B cell (primary cell): ENCODE results near the gene SLC27A5. TPM values are rescaled to one million over a fixed set of nuclear protein-coding genes. Genes with fewer than 3 reads are reported as not detected.

ENCODE experiments used
- ATAC-seq: fragments of 200-7000 bp; cut with Tn5 transposase; one replicate; pipeline ENCODE4 v1.10.0; 2021; ENCODE audit warnings: low read depth, mild to moderate bottlenecking, moderate number of reproducible peaks, moderate library complexity
- CTCF ChIA-PET: fragments of 350-600 bp; sonication (Branson Sonifier 250); formaldehyde crosslinking; loops from one replicate; lab custom pipeline; 2021; ENCODE audit warnings: antibody characterized with exemption, inconsistent platforms; lab: Charles Lee
- POLR2A ChIA-PET: fragments of 350-600 bp; sonication (Branson Sonifier 250); formaldehyde crosslinking; loops from one replicate; lab custom pipeline; 2021; ENCODE audit warnings: antibody characterized with exemption; lab: Charles Lee
- DNase-seq: peaks from one replicate; pipeline ENCODE4 v3.0.0; 2013
- H2AFZ ChIP-seq: 2 replicates; pipeline ENCODE4 v1.6.1; 2012; ENCODE audit warnings: mild to moderate bottlenecking, low read depth, low read length; ENCODE audit not compliant: insufficient read depth, poor library complexity, severe bottlenecking
- H3K27ac ChIP-seq, 2 donors: 1 replicate in 1 of 2; 2 replicates in 1 of 2; pipeline ENCODE4 v1.5.1; 2012 to 2013; ENCODE audit warnings: low read length in 2 of 2, mild to moderate bottlenecking in 2 of 2, moderate library complexity in 1 of 2
- H3K27me3 ChIP-seq, 4 experiments: fragments of 200-600 bp in 1 of 4; sonication (generic) in 1 of 4; replicated peaks in 1 of 4; 1 replicate in 2 of 4; 2 replicates in 2 of 4; pipeline versions ENCODE4 v1.6.1 to v1.7.0; 2013 to 2016; ENCODE audit warnings: low read length in 3 of 4, mild to moderate bottlenecking in 2 of 4, mixed read lengths in 1 of 4, moderate library complexity in 1 of 4; ENCODE audit not compliant: insufficient read depth in 4 of 4, control insufficient read depth in 3 of 4; ENCODE audit errors: control extremely low read depth in 1 of 4
- H3K36me3 ChIP-seq, 2 experiments: replicated peaks in 1 of 2; 1 replicate in 1 of 2; 2 replicates in 1 of 2; pipeline versions ENCODE4 v1.6.1 to v1.7.1; 2013; ENCODE audit warnings: low read length in 1 of 2; ENCODE audit not compliant: insufficient read depth in 2 of 2, control insufficient read depth in 1 of 2; ENCODE audit errors: control extremely low read depth in 1 of 2, extremely low read depth in 1 of 2
- H3K4me1 ChIP-seq, 2 donors: fragments of 200-600 bp in 1 of 2; sonication (generic) in 1 of 2; 1 replicate in 1 of 2; 2 replicates in 1 of 2; pipeline versions ENCODE4 v1.5.1 to v1.6.1; 2013 to 2017; ENCODE audit warnings: low read length in 2 of 2; ENCODE audit not compliant: control insufficient read depth in 2 of 2, insufficient read depth in 2 of 2
- H3K4me2 ChIP-seq: replicated peaks from 2 replicates; pipeline ENCODE3; 2012; ENCODE audit warnings: mild to moderate bottlenecking, low read depth, low read length; ENCODE audit not compliant: poor library complexity, severe bottlenecking
- H3K4me3 ChIP-seq, 5 experiments: fragments of 200-600 bp in 1 of 5; sonication (generic) in 1 of 5; 1 replicate in 3 of 5; 2 replicates in 2 of 5; pipeline versions ENCODE4 v1.5.1 to v1.7.0; 2011 to 2016; ENCODE audit warnings: low read length in 4 of 5, mild to moderate bottlenecking in 4 of 5, low read depth in 2 of 5, control low read depth in 1 of 5, moderate library complexity in 1 of 5; ENCODE audit not compliant: insufficient read depth in 1 of 5; ENCODE audit errors: control extremely low read depth in 1 of 5, extremely low read depth in 1 of 5
- H3K79me2 ChIP-seq: fragments of 200-600 bp; sonication (generic); one replicate; pipeline ENCODE4 v1.6.0; 2016; ENCODE audit warnings: low read length; ENCODE audit not compliant: control insufficient read depth, insufficient read depth
- H3K9ac ChIP-seq: fragments of 200-600 bp; sonication (generic); 2 replicates; pipeline ENCODE4 v1.6.1; 2017; ENCODE audit warnings: mild to moderate bottlenecking, low read length, moderate library complexity
- H3K9me3 ChIP-seq, 3 donors: one replicate each; pipeline versions ENCODE4 v1.6.1 to v1.7.1; 2013; ENCODE audit warnings: low read length in 2 of 3; ENCODE audit not compliant: control insufficient read depth in 2 of 3, insufficient read depth in 1 of 3; ENCODE audit errors: control extremely low read depth in 1 of 3
- H4K20me1 ChIP-seq: 2 replicates; pipeline ENCODE4 v1.6.0; 2012; ENCODE audit warnings: mild to moderate bottlenecking, low read length; ENCODE audit not compliant: insufficient read depth, control insufficient read depth, poor library complexity, severe bottlenecking
- H3K27ac Mint-ChIP-seq: one replicate; pipeline ENCODE4 v1.8.0; 2021; ENCODE audit warnings: mixed read lengths
- H3K27me3 Mint-ChIP-seq: one replicate; pipeline ENCODE4 v1.8.0; 2021; ENCODE audit warnings: mixed read lengths
- H3K4me1 Mint-ChIP-seq: one replicate; pipeline ENCODE4 v1.8.0; 2021; ENCODE audit warnings: mixed read lengths
- H3K4me3 Mint-ChIP-seq: one replicate; pipeline ENCODE4 v1.8.0; 2021; ENCODE audit warnings: mixed read lengths
- H3K9me3 Mint-ChIP-seq: one replicate; pipeline ENCODE4 v1.8.0; 2022; ENCODE audit warnings: mixed read lengths; ENCODE audit not compliant: insufficient read depth
- EZH2 ChIP-seq: IDR thresholded peaks from 2 replicates; pipeline ENCODE4 v1.6.1; 2012; ENCODE audit warnings: borderline replicate concordance, low read depth, mild to moderate bottlenecking, moderate library complexity, low read length; ENCODE audit not compliant: insufficient read depth, poor library complexity, severe bottlenecking
- WGBS: methylation state at CpG from one replicate; pipeline ENCODE4 v1.1.5; 2013; ENCODE audit warnings: missing lambda C conversion rate; ENCODE audit not compliant: insufficient coverage; 5-methylcytosine and 5-hydroxymethylcytosine counted together
- intact Hi-C: fragments of 100-400 bp; cut with micrococcal nuclease; formaldehyde crosslinking; loops from one replicate; pipeline ENCODE4 v1.10.0; 2022
- polyA plus RNA-seq: library from polyadenylated mRNA; depleted of rRNA; stranded (reverse); fragments of >200 nt; gene quantifications from 2 replicates; pipeline ENCODE4 v1.2.3, GENCODE V29; 2012
- total RNA-seq, 2 donors: library from RNA; stranded (reverse); fragments of 120-200 nt in 1 of 2; gene quantifications; 1 replicate in 1 of 2; 2 replicates in 1 of 2; pipeline versions ENCODE4 v1.2.3 to v1.2.4, GENCODE V29; 2013 to 2022
- TF ChIP-seq, protein P1 (sequence below): fragments of 200-600 bp; IDR thresholded peaks from one replicate; pipeline ENCODE4 v1.8.0; 2022; ENCODE audit warnings: antibody characterized with exemption, mild to moderate bottlenecking

The SLC27A5 gene
- total and polyA plus RNA-seq, 2 donors (not counting 1 experiment from before 2014, with no cell fraction given) = 8.9 to 11.8 TPM

DNA sequence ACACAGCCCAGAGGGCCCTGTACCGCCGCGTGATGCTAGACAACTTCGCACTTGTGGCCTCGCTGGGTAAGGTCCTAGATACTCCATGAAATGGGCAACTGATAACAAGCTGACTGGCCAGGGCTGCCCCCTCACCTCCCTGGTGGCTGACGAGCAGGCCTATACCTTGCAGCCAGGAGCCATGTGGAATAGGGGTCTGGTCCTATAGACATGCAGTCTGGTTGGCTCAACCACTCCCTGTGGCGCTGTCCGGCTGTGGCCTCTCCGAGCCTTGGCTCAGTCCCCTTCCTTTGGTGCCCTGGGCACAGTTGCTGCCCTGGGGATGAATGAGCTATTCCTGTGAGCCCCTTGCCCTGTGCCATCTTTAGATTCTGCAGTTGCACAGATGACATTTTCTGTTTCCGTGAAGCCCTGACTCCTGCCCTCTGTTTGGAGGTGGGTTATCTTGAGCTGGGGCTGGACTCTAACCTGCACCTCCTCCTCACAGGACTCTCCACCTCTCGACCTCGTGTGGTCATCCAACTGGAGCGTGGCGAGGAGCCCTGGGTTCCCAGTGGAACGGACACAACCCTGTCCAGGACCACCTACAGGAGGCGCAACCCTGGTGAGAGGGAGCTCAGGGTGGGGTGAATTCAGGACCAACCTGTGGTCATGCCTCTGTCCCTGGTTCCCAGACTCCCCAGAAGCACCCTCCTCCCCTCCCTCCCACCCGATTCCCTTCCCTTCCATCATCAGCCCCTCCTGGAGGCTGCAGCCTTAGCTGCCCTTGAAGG lies 42.4 kb downstream of the SLC27A5 start:
- Mint-ChIP-seq H3K9me3 (no peaks in the 10 kb centered on the region), H3K27me3 (no peaks in the 10 kb centered on the region), H3K4me3 (peak overlapping the region; percentile 85), H3K27ac (no peak overlapping the region), H3K4me1 (peaks cover 24% of the 10 kb centered on the region)
- peaks cover 0 to 6% (median 0%) of the 10 kb centered on the region in 3 donors for H3K9me3 ChIP-seq
- peaks cover 4 to 14% of the 10 kb centered on the region in 2 experiments for H3K36me3 ChIP-seq
- ChIA-PET CTCF (no interaction called here), POLR2A (interaction anchor here (0.5 kb wide), 1 partner anchor 125 kb away, joined by 6 read pairs; no protein-coding TSS in a partner anchor)
- intact Hi-C loops = no loop called here
- H3K27me3 ChIP-seq = no peaks in the 10 kb centered on the region
- H3K27ac ChIP-seq = no peak overlapping the region
- no peak for ATAC-seq
- H2AFZ ChIP-seq = no peak overlapping the region
- 96% methylated on average over 13 of the region's 17 CpGs for WGBS
- peaks cover 8 to 25% of the 10 kb centered on the region in 2 donors for H3K4me1 ChIP-seq
- H3K4me2 ChIP-seq = no peak overlapping the region
- no peak overlapping the region for H3K9ac ChIP-seq
- no peak for TF ChIP-seq EZH2
- TF ChIP-seq, protein P1, sequence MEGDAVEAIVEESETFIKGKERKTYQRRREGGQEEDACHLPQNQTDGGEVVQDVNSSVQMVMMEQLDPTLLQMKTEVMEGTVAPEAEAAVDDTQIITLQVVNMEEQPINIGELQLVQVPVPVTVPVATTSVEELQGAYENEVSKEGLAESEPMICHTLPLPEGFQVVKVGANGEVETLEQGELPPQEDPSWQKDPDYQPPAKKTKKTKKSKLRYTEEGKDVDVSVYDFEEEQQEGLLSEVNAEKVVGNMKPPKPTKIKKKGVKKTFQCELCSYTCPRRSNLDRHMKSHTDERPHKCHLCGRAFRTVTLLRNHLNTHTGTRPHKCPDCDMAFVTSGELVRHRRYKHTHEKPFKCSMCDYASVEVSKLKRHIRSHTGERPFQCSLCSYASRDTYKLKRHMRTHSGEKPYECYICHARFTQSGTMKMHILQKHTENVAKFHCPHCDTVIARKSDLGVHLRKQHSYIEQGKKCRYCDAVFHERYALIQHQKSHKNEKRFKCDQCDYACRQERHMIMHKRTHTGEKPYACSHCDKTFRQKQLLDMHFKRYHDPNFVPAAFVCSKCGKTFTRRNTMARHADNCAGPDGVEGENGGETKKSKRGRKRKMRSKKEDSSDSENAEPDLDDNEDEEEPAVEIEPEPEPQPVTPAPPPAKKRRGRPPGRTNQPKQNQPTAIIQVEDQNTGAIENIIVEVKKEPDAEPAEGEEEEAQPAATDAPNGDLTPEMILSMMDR = no peak
- peaks cover 4% of the 10 kb centered on the region for H4K20me1 ChIP-seq
- DNase-seq = no peak
- peaks cover 24% of the 10 kb centered on the region for H3K79me2 ChIP-seq
- H3K4me3 ChIP-seq = no peak overlapping the region

DNA sequence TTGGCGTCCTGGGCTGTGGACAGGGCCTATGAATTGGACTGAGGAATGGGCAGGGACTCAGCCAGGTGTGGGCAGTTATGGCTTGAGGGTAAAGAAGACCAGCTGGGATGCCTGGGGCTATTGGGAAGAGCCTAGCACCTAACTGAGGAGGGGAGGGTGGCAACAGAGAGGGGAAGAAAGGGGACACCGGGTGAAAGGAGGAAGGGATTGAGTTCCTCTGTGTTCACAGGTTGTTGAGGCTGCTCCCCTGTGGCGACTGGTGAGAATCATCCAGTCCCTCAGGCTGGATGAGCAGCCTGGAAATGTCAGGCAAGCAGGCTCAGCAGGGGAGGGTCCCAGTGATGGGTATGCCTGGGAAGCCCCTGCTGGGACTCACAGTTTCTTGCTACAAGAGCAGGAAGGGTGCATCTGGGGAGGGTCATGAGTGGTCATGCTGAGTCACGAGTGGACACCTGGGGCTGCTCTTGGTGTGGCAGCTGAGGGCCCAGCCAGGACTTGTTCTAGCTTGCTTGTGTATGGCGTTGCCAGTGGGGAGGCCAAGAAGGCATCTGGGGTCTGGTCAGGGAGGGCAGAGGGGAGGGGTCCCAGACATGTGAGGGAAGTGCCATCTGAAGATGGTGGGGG lies 43.5 kb downstream of the SLC27A5 start:
- Mint-ChIP-seq H3K4me3 (peak overlapping the region; percentile 85), H3K9me3 (no peaks in the 10 kb centered on the region), H3K27me3 (no peaks in the 10 kb centered on the region), H3K4me1 (peaks cover 26% of the 10 kb centered on the region), H3K27ac (peak overlapping the region; percentile 20)
- no peak overlapping the region for H3K27ac ChIP-seq
- peaks cover 0 to 6% (median 0%) of the 10 kb centered on the region in 3 donors for H3K9me3 ChIP-seq
- WGBS = 78% methylated on average over 5 of the region's 5 CpGs
- peaks cover 4 to 14% of the 10 kb centered on the region in 2 experiments for H3K36me3 ChIP-seq
- no peaks in the 10 kb centered on the region for H3K27me3 ChIP-seq
- H2AFZ ChIP-seq = no peak overlapping the region
- peaks cover 8 to 25% of the 10 kb centered on the region in 2 donors for H3K4me1 ChIP-seq
- H3K9ac ChIP-seq = no peak overlapping the region
- no peak for DNase-seq
- ChIA-PET CTCF (no interaction called here), POLR2A (no interaction called here)
- peak overlapping the region; percentile 5 for H3K4me2 ChIP-seq
- ATAC-seq = no peak
- H3K4me3 ChIP-seq = no peak overlapping the region
- H4K20me1 ChIP-seq = peaks cover 4% of the 10 kb centered on the region
- TF ChIP-seq EZH2 = no peak
- TF ChIP-seq, protein P1 = no peak
- peaks cover 24% of the 10 kb centered on the region for H3K79me2 ChIP-seq
- intact Hi-C loops = no loop called here
